Esophagus muscularis mucosa (tissue), 4 donors: Measurements from ENCODE around the gene LRP10.

ENCODE experiments used
- EP300 ChIP-seq: sonication (generic); formaldehyde crosslinking; IDR thresholded peaks from one replicate; pipeline ENCODE4 v1.6.1; 2017; ENCODE audit warnings: antibody characterized with exemption
- POLR2A ChIP-seq: fragments of 450-650 bp; IDR thresholded peaks from one replicate; pipeline ENCODE4 v1.6.1; 2017; ENCODE audit warnings: antibody characterized with exemption, moderate library complexity, mild to moderate bottlenecking, low read depth
- POLR2AphosphoS5 ChIP-seq, 2 donors: sonication (generic); formaldehyde crosslinking; IDR thresholded peaks; one replicate each; pipeline ENCODE4 v1.6.1; 2017; ENCODE audit warnings: antibody characterized with exemption in 2 of 2
- TF ChIP-seq, protein P1 (sequence below), 3 experiments: fragments of 200-600 bp in 2 of 3; fragments of 450-650 bp in 1 of 3; sonication (generic) in 2 of 3; IDR thresholded peaks; one replicate each; pipeline ENCODE4 v1.5.1; 2017 to 2019; ENCODE audit warnings: antibody characterized with exemption in 3 of 3, mild to moderate bottlenecking in 2 of 3, moderate library complexity in 1 of 3

DNA sequence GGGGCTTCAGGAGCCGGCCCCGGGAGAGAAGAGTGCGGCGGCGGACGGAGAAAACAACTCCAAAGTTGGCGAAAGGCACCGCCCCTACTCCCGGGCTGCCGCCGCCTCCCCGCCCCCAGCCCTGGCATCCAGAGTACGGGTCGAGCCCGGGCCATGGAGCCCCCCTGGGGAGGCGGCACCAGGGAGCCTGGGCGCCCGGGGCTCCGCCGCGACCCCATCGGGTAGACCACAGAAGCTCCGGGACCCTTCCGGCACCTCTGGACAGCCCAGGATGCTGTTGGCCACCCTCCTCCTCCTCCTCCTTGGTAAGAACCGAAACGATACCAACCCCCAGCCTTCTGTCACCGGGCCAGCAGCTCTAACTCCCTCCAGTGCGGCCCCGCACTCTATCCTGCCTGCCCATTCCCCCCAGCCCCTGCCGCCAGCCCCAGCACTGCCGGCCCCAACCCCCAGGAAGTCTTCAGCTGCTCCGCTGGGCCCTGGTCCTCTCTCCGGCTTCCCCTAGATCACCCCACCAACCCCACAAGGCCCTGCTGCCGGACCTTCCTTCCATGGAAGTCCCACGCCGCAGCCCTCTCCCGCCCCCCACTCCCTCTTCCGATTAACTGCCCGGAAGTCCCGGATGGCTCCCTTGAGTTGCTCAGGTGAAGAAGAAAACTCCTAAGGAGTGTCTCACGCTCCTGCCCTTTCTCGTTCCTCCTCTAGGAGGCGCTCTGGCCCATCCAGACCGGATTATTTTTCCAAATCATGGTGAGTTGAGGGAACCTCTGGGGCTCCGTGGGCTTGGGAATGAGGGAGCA, 693 bp downstream of the LRP10 start:
- TF ChIP-seq POLR2AphosphoS5 (IDR thresholded peaks at IDR 0.05): peak; percentile 74
- TF ChIP-seq EP300: no peak
- TF ChIP-seq, protein P1, sequence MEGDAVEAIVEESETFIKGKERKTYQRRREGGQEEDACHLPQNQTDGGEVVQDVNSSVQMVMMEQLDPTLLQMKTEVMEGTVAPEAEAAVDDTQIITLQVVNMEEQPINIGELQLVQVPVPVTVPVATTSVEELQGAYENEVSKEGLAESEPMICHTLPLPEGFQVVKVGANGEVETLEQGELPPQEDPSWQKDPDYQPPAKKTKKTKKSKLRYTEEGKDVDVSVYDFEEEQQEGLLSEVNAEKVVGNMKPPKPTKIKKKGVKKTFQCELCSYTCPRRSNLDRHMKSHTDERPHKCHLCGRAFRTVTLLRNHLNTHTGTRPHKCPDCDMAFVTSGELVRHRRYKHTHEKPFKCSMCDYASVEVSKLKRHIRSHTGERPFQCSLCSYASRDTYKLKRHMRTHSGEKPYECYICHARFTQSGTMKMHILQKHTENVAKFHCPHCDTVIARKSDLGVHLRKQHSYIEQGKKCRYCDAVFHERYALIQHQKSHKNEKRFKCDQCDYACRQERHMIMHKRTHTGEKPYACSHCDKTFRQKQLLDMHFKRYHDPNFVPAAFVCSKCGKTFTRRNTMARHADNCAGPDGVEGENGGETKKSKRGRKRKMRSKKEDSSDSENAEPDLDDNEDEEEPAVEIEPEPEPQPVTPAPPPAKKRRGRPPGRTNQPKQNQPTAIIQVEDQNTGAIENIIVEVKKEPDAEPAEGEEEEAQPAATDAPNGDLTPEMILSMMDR (IDR thresholded peaks at IDR 0.05): peak; percentile 94 to 100 (median 98)
- TF ChIP-seq POLR2A: no peak
